T-cell (primary cell): Measurements from ENCODE around the gene KRT32. TPM values are rescaled to one million over a fixed set of nuclear protein-coding genes. Genes with fewer than 3 reads are reported as not detected.

Experiments
- ATAC-seq, 4 experiments: fragments of 200-7000 bp in 3 of 4; fragments of 150-1000 bp in 1 of 4; cut with Tn5 transposase; replicated peaks in 1 of 4; 1 replicate in 3 of 4; 2 replicates in 1 of 4; pipeline ENCODE4 v1.10.0; 2021; ENCODE audit warnings: moderate library complexity in 3 of 4, mild to moderate bottlenecking in 2 of 4, moderate number of reproducible peaks in 1 of 4
- CTCF ChIA-PET, 2 donors: fragments of 300-600 bp; sonication (Branson Sonifier 250); formaldehyde crosslinking; loops; one replicate each; lab custom pipeline; 2022; ENCODE audit warnings: antibody characterized with exemption in 2 of 2; lab: Charles Lee
- POLR2A ChIA-PET, 2 donors: fragments of 300-600 bp; sonication (Branson Sonifier 250); formaldehyde crosslinking; loops; one replicate each; lab custom pipeline; 2022; ENCODE audit warnings: antibody characterized with exemption in 2 of 2; lab: Charles Lee
- DNase-seq, 35 experiments: peaks; one replicate each; pipeline versions ENCODE4 v3.0.0 to v3.0.0-alpha.2; 2013 to 2023
- H3K27ac ChIP-seq: one replicate; pipeline ENCODE4 v1.5.1; 2013; ENCODE audit warnings: low read length
- H3K27me3 ChIP-seq, 2 experiments: replicated peaks in 1 of 2; 1 replicate in 1 of 2; 2 replicates in 1 of 2; pipeline versions ENCODE4 v1.6.1 to v1.7.0; 2013; ENCODE audit warnings: low read length in 1 of 2, mixed read lengths in 1 of 2; ENCODE audit not compliant: control insufficient read depth in 2 of 2, insufficient read depth in 2 of 2; ENCODE audit errors: extremely low read depth in 1 of 2
- H3K36me3 ChIP-seq, 2 donors: 1 replicate in 1 of 2; 2 replicates in 1 of 2; pipeline versions ENCODE4 v1.6.1 to v1.7.0; 2013; ENCODE audit warnings: low read length in 1 of 2; ENCODE audit not compliant: control insufficient read depth in 2 of 2, insufficient read depth in 1 of 2; ENCODE audit errors: extremely low read depth in 1 of 2
- H3K4me1 ChIP-seq, 2 experiments: 1 replicate in 1 of 2; 2 replicates in 1 of 2; pipeline versions ENCODE4 v1.6.1 to v1.7.0; 2013; ENCODE audit warnings: low read length in 2 of 2, mixed read lengths in 1 of 2; ENCODE audit not compliant: insufficient read depth in 2 of 2, control insufficient read depth in 1 of 2; ENCODE audit errors: extremely low read depth in 1 of 2
- H3K4me3 ChIP-seq, 2 donors: 1 replicate in 1 of 2; 2 replicates in 1 of 2; pipeline versions ENCODE4 v1.5.1 to v1.7.0; 2013; ENCODE audit warnings: mild to moderate bottlenecking in 2 of 2, low read length in 1 of 2, moderate library complexity in 1 of 2; ENCODE audit not compliant: control insufficient read depth in 1 of 2; ENCODE audit errors: extremely low read depth in 1 of 2
- H3K9me3 ChIP-seq: 2 replicates; pipeline ENCODE4 v1.7.0; 2013
- H3K27ac Mint-ChIP-seq, 2 donors: one replicate each; pipeline ENCODE4 v1.8.0; 2020 to 2021; ENCODE audit warnings: mild to moderate bottlenecking in 2 of 2, mixed read lengths in 2 of 2
- H3K27me3 Mint-ChIP-seq, 2 donors: one replicate each; pipeline ENCODE4 v1.8.0; 2021 to 2022; ENCODE audit warnings: mixed read lengths in 2 of 2
- H3K36me3 Mint-ChIP-seq: one replicate; pipeline ENCODE4 v1.8.0; 2021; ENCODE audit warnings: mixed read lengths
- H3K4me1 Mint-ChIP-seq, 3 donors: one replicate each; pipeline ENCODE4 v1.8.0; 2020 to 2022; ENCODE audit warnings: mixed read lengths in 3 of 3, mild to moderate bottlenecking in 1 of 3
- H3K4me3 Mint-ChIP-seq, 3 donors: one replicate each; pipeline ENCODE4 v1.8.0; 2020 to 2022; ENCODE audit warnings: mild to moderate bottlenecking in 3 of 3, mixed read lengths in 3 of 3, moderate library complexity in 3 of 3
- H3K9me3 Mint-ChIP-seq, 3 donors: one replicate each; pipeline ENCODE4 v1.8.0; 2020 to 2022; ENCODE audit warnings: mixed read lengths in 3 of 3
- WGBS: methylation state at CpG from one replicate; pipeline ENCODE4 v1.1.5; 2013; ENCODE audit warnings: missing lambda C conversion rate; ENCODE audit not compliant: insufficient coverage; 5-methylcytosine and 5-hydroxymethylcytosine counted together
- total RNA-seq, 35 experiments: library from RNA in 6 of 35; stranded (reverse) in 6 of 35; fragments of 120-200 nt in 1 of 35; gene quantifications; one replicate each; pipeline versions ENCODE4 v1.2.1 to v1.2.4 and lab custom pipeline; 2013 to 2026

The KRT32 gene
- total RNA-seq, 5 donors from 2014 or later (not counting 1 experiment from before 2014, with no cell fraction given), result not detected

- H3K4me3 ChIP-seq, result no peak overlapping the region
- no peak overlapping the region for H3K4me3 Mint-ChIP-seq
- no peak overlapping the region for H3K27ac Mint-ChIP-seq
- 47% methylated on average over 1 of the region's 2 CpGs for WGBS
- no peaks in the 10 kb centered on the region for H3K36me3 Mint-ChIP-seq
- no peaks in the 10 kb centered on the region for H3K9me3 Mint-ChIP-seq
- peaks cover 0 to 6% of the 10 kb centered on the region in 2 experiments for H3K27me3 ChIP-seq
- peaks cover 0 to 13% of the 10 kb centered on the region in 2 experiments for H3K4me1 ChIP-seq
- no peaks in the 10 kb centered on the region for H3K9me3 ChIP-seq
- H3K27ac ChIP-seq, result no peak overlapping the region
- CTCF ChIA-PET, result interaction anchor here in 1 of 2 donors (0.6 kb wide), 1 partner anchor 39 kb away, joined by 3 read pairs; no protein-coding TSS in a partner anchor
- H3K4me1 Mint-ChIP-seq, result peaks cover 15 to 34% (median 33%) of the 10 kb centered on the region in 3 donors
- POLR2A ChIA-PET, result no interaction called here
- H3K36me3 ChIP-seq, result no peaks in the 10 kb centered on the region
- no peak for DNase-seq
- no peak for ATAC-seq
- H3K27me3 Mint-ChIP-seq, result peaks cover 0 to 3% of the 10 kb centered on the region in 2 donors
Measured at GRCh38 chr17:41494524-41494923, 27.3 kb upstream of the KRT32 start.

GRCh38 chr17:41492771-41493170 lies 25.6 kb upstream of the KRT32 start:
- Mint-ChIP-seq H3K4me1 (peaks cover 15 to 29% (median 21%) of the 10 kb centered on the region in 3 donors), H3K27ac (no peak overlapping the region), H3K4me3 (no peak overlapping the region), H3K9me3 (no peaks in the 10 kb centered on the region), H3K36me3 (no peaks in the 10 kb centered on the region), H3K27me3 (no peaks in the 10 kb centered on the region)
- ChIA-PET CTCF (interaction anchor here in 1 of 2 donors (0.9 kb wide), 1 partner anchor 25 kb away, joined by 3 read pairs; no protein-coding TSS in a partner anchor), POLR2A (no interaction called here)
- WGBS, result 73% methylated on average over 3 of the region's 4 CpGs
- Histone ChIP-seq H3K9me3 (no peaks in the 10 kb centered on the region), H3K27ac (no peak overlapping the region), H3K36me3 (no peaks in the 10 kb centered on the region), H3K4me1 (peaks cover 0 to 13% of the 10 kb centered on the region in 2 experiments), H3K4me3 (no peak overlapping the region), H3K27me3 (peaks cover 0 to 9% of the 10 kb centered on the region in 2 experiments)
- DNase-seq (peak in 1 of 35 experiments; percentile 10), ATAC-seq (no peak)

- ChIA-PET CTCF (interaction anchor here in 1 of 2 donors (0.9 kb wide), 2 partner anchors 24 to 75 kb away, joined by 3 read pairs; no protein-coding TSS in a partner anchor), POLR2A (no interaction called here)
- no peaks in the 10 kb centered on the region for H3K9me3 Mint-ChIP-seq
- DNase-seq, result no peak
- peaks cover 15 to 29% (median 21%) of the 10 kb centered on the region in 3 donors for H3K4me1 Mint-ChIP-seq
- Histone ChIP-seq H3K36me3 (no peaks in the 10 kb centered on the region), H3K27me3 (peaks cover 0 to 10% of the 10 kb centered on the region in 2 experiments), H3K4me3 (no peak overlapping the region), H3K4me1 (peaks cover 0 to 13% of the 10 kb centered on the region in 2 experiments), H3K9me3 (no peaks in the 10 kb centered on the region), H3K27ac (no peak overlapping the region)
- no peaks in the 10 kb centered on the region for H3K27me3 Mint-ChIP-seq
- no peak for ATAC-seq
- H3K27ac Mint-ChIP-seq, result no peak overlapping the region
- H3K4me3 Mint-ChIP-seq, result no peak overlapping the region
- no peaks in the 10 kb centered on the region for H3K36me3 Mint-ChIP-seq
- 71% methylated on average over 4 of the region's 6 CpGs for WGBS
Measured at GRCh38 chr17:41492351-41492750, 25.2 kb upstream of the KRT32 start.

GRCh38 chr17:41491476-41491875 lies 24.3 kb upstream of the KRT32 start:
- POLR2A ChIA-PET, result no interaction called here
- H3K27me3 Mint-ChIP-seq, result no peaks in the 10 kb centered on the region
- H3K27me3 ChIP-seq, result peaks cover 0 to 19% of the 10 kb centered on the region in 2 experiments
- no peak overlapping the region for H3K27ac Mint-ChIP-seq
- no peak overlapping the region for H3K4me3 ChIP-seq
- WGBS, result no CpG with 5 or more reads among the region's 2 CpGs
- no peak overlapping the region for H3K4me3 Mint-ChIP-seq
- H3K36me3 ChIP-seq, result no peaks in the 10 kb centered on the region
- no peaks in the 10 kb centered on the region for H3K9me3 ChIP-seq
- DNase-seq (no peak), ATAC-seq (no peak)
- no peak overlapping the region for H3K27ac ChIP-seq
- no peaks in the 10 kb centered on the region for H3K9me3 Mint-ChIP-seq
- no peaks in the 10 kb centered on the region for H3K36me3 Mint-ChIP-seq
- H3K4me1 ChIP-seq, result peaks cover 0 to 7% of the 10 kb centered on the region in 2 experiments
- CTCF ChIA-PET, result interaction anchor here in 1 of 2 donors (0.9 kb wide), 1 partner anchor 74 kb away, joined by 3 read pairs; no protein-coding TSS in a partner anchor
- H3K4me1 Mint-ChIP-seq, result peaks cover 9 to 21% (median 12%) of the 10 kb centered on the region in 3 donors

DNA sequence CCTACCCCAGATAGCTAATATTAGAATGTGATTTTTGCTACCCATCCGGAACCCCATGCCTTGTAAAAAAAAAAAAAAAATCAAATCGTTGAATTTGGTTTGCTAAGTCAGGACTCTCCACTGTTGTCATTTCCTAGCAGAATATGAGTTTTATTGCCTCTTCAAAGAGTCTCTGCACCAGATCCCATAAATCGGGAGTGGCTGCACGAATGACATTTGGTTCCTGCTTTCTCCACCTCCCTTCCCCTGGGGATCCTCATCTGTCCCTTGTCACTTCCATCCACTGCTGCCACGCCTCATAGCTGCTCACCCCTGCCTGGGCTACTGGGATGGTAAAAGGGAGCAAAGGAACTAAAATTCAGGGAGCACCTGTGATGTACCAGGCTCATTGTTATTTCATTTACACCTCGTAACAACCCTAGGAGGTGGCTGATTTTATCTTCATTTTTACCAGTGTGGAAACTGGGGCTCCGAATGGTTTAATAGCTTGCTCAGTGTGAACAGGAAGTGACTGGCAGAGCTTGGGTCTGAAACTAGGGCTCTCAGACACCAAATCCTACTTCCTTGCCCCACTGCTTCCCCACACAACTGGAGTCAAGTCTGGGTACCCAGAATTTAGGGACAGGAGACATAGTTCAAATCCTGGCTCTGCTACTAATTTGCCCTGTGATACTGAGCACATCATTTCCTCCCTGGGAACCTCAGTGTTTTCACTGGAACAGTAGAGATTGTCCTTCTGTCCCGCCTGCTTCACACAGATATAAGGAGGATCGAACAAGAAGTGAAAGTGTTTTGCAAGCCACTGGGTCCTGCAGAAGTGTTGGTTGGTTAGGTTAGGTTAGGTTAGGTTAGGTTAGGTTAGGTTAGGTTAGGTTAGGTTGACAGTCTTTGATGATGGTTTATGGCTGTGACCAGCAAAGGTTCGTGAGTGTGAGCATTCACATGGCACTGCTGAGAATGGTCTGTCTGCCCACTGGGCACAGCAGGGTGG lies 23.1 kb upstream of the KRT32 start:
- H3K9me3 Mint-ChIP-seq, result no peaks in the 10 kb centered on the region
- no peaks in the 10 kb centered on the region for H3K36me3 Mint-ChIP-seq
- H3K4me1 Mint-ChIP-seq, result peaks cover 9 to 18% (median 10%) of the 10 kb centered on the region in 3 donors
- peak in 1 of 4 experiments; percentile 27 for ATAC-seq
- Histone ChIP-seq H3K27me3 (peaks cover 0 to 24% of the 10 kb centered on the region in 2 experiments), H3K9me3 (no peaks in the 10 kb centered on the region), H3K4me3 (no peak overlapping the region), H3K36me3 (no peaks in the 10 kb centered on the region), H3K4me1 (peaks cover 0 to 5% of the 10 kb centered on the region in 2 experiments), H3K27ac (no peak overlapping the region)
- DNase-seq, result no peak
- ChIA-PET POLR2A (no interaction called here), CTCF (interaction anchor here in 1 of 2 donors (0.7 kb wide), 1 partner anchor 310 kb away, joined by 3 read pairs; no protein-coding TSS in a partner anchor)
- H3K27ac Mint-ChIP-seq, result no peak overlapping the region
- 69% methylated on average over 3 of the region's 10 CpGs for WGBS
- no peak overlapping the region for H3K4me3 Mint-ChIP-seq
- H3K27me3 Mint-ChIP-seq, result no peaks in the 10 kb centered on the region

- WGBS, result 86% methylated on average over 12 of the region's 12 CpGs
- Mint-ChIP-seq H3K27me3 (no peaks in the 10 kb centered on the region), H3K4me3 (no peak within 1 kb of the TSS), H3K27ac (no peak within 1 kb of the TSS), H3K4me1 (peaks cover 9 to 18% (median 10%) of the 10 kb centered on the region in 3 donors), H3K36me3 (no peaks in the 10 kb centered on the region), H3K9me3 (no peaks in the 10 kb centered on the region)
- Histone ChIP-seq H3K4me3 (no peak within 1 kb of the TSS), H3K9me3 (no peaks in the 10 kb centered on the region), H3K36me3 (no peaks in the 10 kb centered on the region), H3K4me1 (peaks cover 0 to 5% of the 10 kb centered on the region in 2 experiments), H3K27me3 (peaks cover 0 to 26% of the 10 kb centered on the region in 2 experiments), H3K27ac (no peak within 1 kb of the TSS)
- ChIA-PET POLR2A (no interaction called here), CTCF (no interaction called here)
- DNase-seq (no peak), ATAC-seq (no peak)
Measured at GRCh38 chr17:41489531-41489930, 22.3 kb upstream of the KRT32 start, which contains the start of gene KRT36. Gene KRT36 (minus strand): TSS chr17:41489910. CDS start chr17:41489864, 46 bp downstream.
